Osteoblast (primary cell): Measurements from ENCODE around the gene ST6GAL1. TPM values are rescaled to one million over a fixed set of nuclear protein-coding genes. Genes with fewer than 3 reads are reported as not detected.

ENCODE experiments used
- DNase-seq: peaks from one replicate; pipeline ENCODE4 v3.0.0; 2011; ENCODE audit warnings: low spot score, mixed read lengths; ENCODE audit not compliant: insufficient read length; ENCODE audit errors: missing footprints
- H2AFZ ChIP-seq: 2 replicates; pipeline ENCODE4 v1.6.0; 2011; ENCODE audit warnings: mild to moderate bottlenecking, low read length
- H3K27ac ChIP-seq: 2 replicates; pipeline ENCODE4 v1.5.1; 2011; ENCODE audit warnings: mild to moderate bottlenecking, low read depth, low read length, moderate library complexity
- H3K27me3 ChIP-seq: 2 replicates; pipeline ENCODE4 v1.6.0; 2012; ENCODE audit warnings: mild to moderate bottlenecking, control low read depth, inconsistent platforms, low read length, moderate library complexity; ENCODE audit not compliant: insufficient read depth
- H3K36me3 ChIP-seq: 2 replicates; pipeline ENCODE4 v1.5.1; 2011; ENCODE audit warnings: mild to moderate bottlenecking, low read length, control low read depth, moderate library complexity; ENCODE audit not compliant: insufficient read depth
- H3K4me1 ChIP-seq: 2 replicates; pipeline ENCODE4 v1.5.1; 2011; ENCODE audit warnings: mild to moderate bottlenecking, low read length, control low read depth, moderate library complexity; ENCODE audit not compliant: insufficient read depth
- H3K4me2 ChIP-seq: 2 replicates; pipeline ENCODE4 v1.6.0; 2011; ENCODE audit warnings: mild to moderate bottlenecking, low read length; ENCODE audit not compliant: insufficient read depth
- H3K4me3 ChIP-seq: fragments of 200-600 bp; sonication (generic); 3 replicates; pipeline ENCODE4 v1.5.1; 2012; ENCODE audit warnings: mild to moderate bottlenecking, low read length, inconsistent platforms; ENCODE audit not compliant: insufficient read depth
- H3K79me2 ChIP-seq: 2 replicates; pipeline ENCODE4 v1.6.0; 2012; ENCODE audit warnings: mild to moderate bottlenecking, low read length, control low read depth, inconsistent platforms; ENCODE audit not compliant: insufficient read depth
- H3K9me3 ChIP-seq: 2 replicates; pipeline ENCODE4 v1.5.1; 2011; ENCODE audit warnings: low read depth, low read length, control low read depth
- H4K20me1 ChIP-seq: 2 replicates; pipeline ENCODE4 v1.6.0; 2012; ENCODE audit warnings: mild to moderate bottlenecking, low read length, control low read depth; ENCODE audit not compliant: insufficient read depth
- CTCF ChIP-seq: IDR thresholded peaks from 2 replicates; pipeline ENCODE4 v1.5.1; 2011; ENCODE audit warnings: mild to moderate bottlenecking, low read depth, low read length, moderate library complexity; ENCODE audit errors: extremely low read depth
- total RNA-seq: library from RNA; depleted of rRNA; stranded (reverse); fragments of >200 nt; gene quantifications from 2 replicates; pipeline ENCODE4 v1.2.3, GENCODE V29; 2012

The ST6GAL1 gene
- total RNA-seq, 1 donor: 8.0 TPM

- TF ChIP-seq CTCF: no peak
- Histone ChIP-seq H2AFZ (no peak overlapping the region), H3K27me3 (no peaks in the 10 kb centered on the region), H3K4me1 (no peaks in the 10 kb centered on the region), H3K4me2 (no peak overlapping the region), H3K79me2 (no peaks in the 10 kb centered on the region), H3K36me3 (no peaks in the 10 kb centered on the region), H3K27ac (no peak overlapping the region), H3K9me3 (no peaks in the 10 kb centered on the region), H4K20me1 (no peaks in the 10 kb centered on the region), H3K4me3 (no peak overlapping the region)
- no peak for DNase-seq
Observed at GRCh38 chr3:187080799-187081450, 150.6 kb downstream of the ST6GAL1 start.

GRCh38 chr3:187082758-187083375 lies 152.5 kb downstream of the ST6GAL1 start:
- H3K27ac ChIP-seq: no peak overlapping the region
- no peaks in the 10 kb centered on the region for H3K4me1 ChIP-seq
- no peak overlapping the region for H2AFZ ChIP-seq
- H3K27me3 ChIP-seq: no peaks in the 10 kb centered on the region
- H3K4me3 ChIP-seq: no peak overlapping the region
- no peaks in the 10 kb centered on the region for H3K79me2 ChIP-seq
- H3K36me3 ChIP-seq: no peaks in the 10 kb centered on the region
- H4K20me1 ChIP-seq: no peaks in the 10 kb centered on the region
- no peaks in the 10 kb centered on the region for H3K9me3 ChIP-seq
- no peak for DNase-seq
- H3K4me2 ChIP-seq: no peak overlapping the region
- TF ChIP-seq CTCF: no peak

GRCh38 chr3:187084126-187084525 lies 153.8 kb downstream of the ST6GAL1 start:
- H3K4me2 ChIP-seq: no peak overlapping the region

More at GRCh38 chr3:187084126-187084525, 153.8 kb downstream of the ST6GAL1 start:
- DNase-seq: no peak
- no peaks in the 10 kb centered on the region for H4K20me1 ChIP-seq
- H3K4me3 ChIP-seq: no peak overlapping the region
- no peaks in the 10 kb centered on the region for H3K79me2 ChIP-seq
- TF ChIP-seq CTCF: no peak
- no peaks in the 10 kb centered on the region for H3K36me3 ChIP-seq
- H3K9me3 ChIP-seq: peaks cover 1% of the 10 kb centered on the region
- H3K4me1 ChIP-seq: no peaks in the 10 kb centered on the region
- no peak overlapping the region for H2AFZ ChIP-seq
- no peak overlapping the region for H3K27ac ChIP-seq
- H3K27me3 ChIP-seq: no peaks in the 10 kb centered on the region
